22Rv1 (cell line): ENCODE data around the gene PLSCR1.

Experiments used
- CTCF ChIP-seq: fragments of 450-650 bp; IDR thresholded peaks from 2 replicates; pipeline ENCODE4 v1.5.1; 2017; ENCODE audit warnings: mild to moderate bottlenecking
- ZFX ChIP-seq: fragments of 450-650 bp; IDR thresholded peaks from 2 replicates; pipeline ENCODE4 v1.6.1; 2017; ENCODE audit warnings: antibody characterized with exemption, borderline replicate concordance

GRCh38 chr3:146547235-146547835, 2.9 kb upstream of the PLSCR1 start:
- no peak for TF ChIP-seq CTCF
- TF ChIP-seq ZFX = no peak
